Measurements from ENCODE around the gene WIZ. TPM values are rescaled to one million over a fixed set of nuclear protein-coding genes. Genes with fewer than 3 reads are reported as not detected.

Gene WIZ
- total and polyA plus RNA-seq, 10 of the 15 experiments (the other 5 are each of a cell fraction or from before 2014, with no cell fraction given): 0.10 to 26.7 (median 2.7) TPM

DNA sequence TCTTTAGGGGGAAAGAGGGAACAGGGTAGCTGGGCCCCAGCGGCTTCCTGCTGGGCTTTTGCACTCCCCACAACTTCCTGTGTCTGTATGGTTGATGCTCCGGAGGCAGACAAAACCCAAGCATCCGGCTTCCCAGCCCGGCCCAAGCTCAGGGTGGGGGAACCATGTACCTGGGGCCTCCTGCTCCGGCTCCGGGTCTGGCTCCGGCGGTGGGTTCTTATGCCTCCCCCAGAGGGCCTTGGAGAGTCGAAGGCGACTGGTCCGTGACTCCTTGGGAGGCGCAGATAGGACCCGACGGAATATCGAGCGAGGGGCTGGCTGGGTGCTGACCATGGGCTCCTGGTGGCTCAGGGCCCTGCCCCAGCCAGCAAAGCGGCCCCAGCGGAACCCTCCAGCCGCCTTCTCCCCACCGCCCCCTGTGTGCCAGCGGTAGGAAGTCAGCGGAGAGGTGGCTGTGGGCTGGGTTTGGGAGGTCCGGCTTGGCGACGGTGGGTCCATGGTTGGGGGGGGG, 14.2 kb upstream of the WIZ start (continued):
- no peak for TF ChIP-seq NFIC (IDR thresholded peaks at IDR 0.05; ENCODE audit: low read depth, low read length)
- TF ChIP-seq HDAC6 (IDR thresholded peaks at IDR 0.05; ENCODE audit: unreplicated experiment): no peak
- TF ChIP-seq ESRRA (IDR thresholded peaks at IDR 0.05; ENCODE audit: low read length): no peak
- TF ChIP-seq RELA (IDR thresholded peaks at IDR 0.05; ENCODE audit: borderline replicate concordance, partially characterized antibody): no peak
- TF ChIP-seq, protein P1, sequence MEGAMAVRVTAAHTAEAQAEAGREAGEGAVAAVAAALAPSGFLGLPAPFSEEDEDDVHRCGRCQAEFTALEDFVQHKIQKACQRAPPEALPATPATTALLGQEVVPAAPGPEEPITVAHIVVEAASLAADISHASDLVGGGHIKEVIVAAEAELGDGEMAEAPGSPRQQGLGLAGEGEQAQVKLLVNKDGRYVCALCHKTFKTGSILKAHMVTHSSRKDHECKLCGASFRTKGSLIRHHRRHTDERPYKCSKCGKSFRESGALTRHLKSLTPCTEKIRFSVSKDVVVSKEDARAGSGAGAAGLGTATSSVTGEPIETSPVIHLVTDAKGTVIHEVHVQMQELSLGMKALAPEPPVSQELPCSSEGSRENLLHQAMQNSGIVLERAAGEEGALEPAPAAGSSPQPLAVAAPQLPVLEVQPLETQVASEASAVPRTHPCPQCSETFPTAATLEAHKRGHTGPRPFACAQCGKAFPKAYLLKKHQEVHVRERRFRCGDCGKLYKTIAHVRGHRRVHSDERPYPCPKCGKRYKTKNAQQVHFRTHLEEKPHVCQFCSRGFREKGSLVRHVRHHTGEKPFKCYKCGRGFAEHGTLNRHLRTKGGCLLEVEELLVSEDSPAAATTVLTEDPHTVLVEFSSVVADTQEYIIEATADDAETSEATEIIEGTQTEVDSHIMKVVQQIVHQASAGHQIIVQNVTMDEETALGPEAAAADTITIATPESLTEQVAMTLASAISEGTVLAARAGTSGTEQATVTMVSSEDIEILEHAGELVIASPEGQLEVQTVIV (IDR thresholded peaks at IDR 0.05; ENCODE audit: borderline replicate concordance, partially characterized antibody): no peak
- no peak; the same call in none of the 2 replicates for TF ChIP-seq CBFB (IDR thresholded peaks at IDR 0.05; ENCODE audit: low read depth)
- TF ChIP-seq IRF4 (IDR thresholded peaks at IDR 0.05; ENCODE audit: low read depth, low read length): no peak
- TF ChIP-seq CEBPB (IDR thresholded peaks at IDR 0.05; ENCODE audit: borderline replicate concordance in 1 of 2, low read depth in 2 of 2, low read length in 2 of 2): no peak
- peak; percentile 70 for TF ChIP-seq IKZF1 (conservative IDR thresholded peaks at IDR 0.05)
- no peak for TF ChIP-seq MYB (IDR thresholded peaks at IDR 0.05; ENCODE audit: borderline replicate concordance, low read depth, low read length)
- TF ChIP-seq ZNF384 (IDR thresholded peaks at IDR 0.05; ENCODE audit: borderline replicate concordance, low read depth, low read length): no peak
- TF ChIP-seq ZZZ3 (IDR thresholded peaks at IDR 0.05; ENCODE audit: control insufficient read depth, insufficient read length, low read depth): no peak
- TF ChIP-seq RCOR1 (conservative IDR thresholded peaks at IDR 0.05; ENCODE audit: low read depth, low read length): no peak
- peak; percentile 49 to 54; a peak in 3 of 4 replicates for TF ChIP-seq IKZF2 (IDR thresholded peaks at IDR 0.05)
- TF ChIP-seq, protein P2, sequence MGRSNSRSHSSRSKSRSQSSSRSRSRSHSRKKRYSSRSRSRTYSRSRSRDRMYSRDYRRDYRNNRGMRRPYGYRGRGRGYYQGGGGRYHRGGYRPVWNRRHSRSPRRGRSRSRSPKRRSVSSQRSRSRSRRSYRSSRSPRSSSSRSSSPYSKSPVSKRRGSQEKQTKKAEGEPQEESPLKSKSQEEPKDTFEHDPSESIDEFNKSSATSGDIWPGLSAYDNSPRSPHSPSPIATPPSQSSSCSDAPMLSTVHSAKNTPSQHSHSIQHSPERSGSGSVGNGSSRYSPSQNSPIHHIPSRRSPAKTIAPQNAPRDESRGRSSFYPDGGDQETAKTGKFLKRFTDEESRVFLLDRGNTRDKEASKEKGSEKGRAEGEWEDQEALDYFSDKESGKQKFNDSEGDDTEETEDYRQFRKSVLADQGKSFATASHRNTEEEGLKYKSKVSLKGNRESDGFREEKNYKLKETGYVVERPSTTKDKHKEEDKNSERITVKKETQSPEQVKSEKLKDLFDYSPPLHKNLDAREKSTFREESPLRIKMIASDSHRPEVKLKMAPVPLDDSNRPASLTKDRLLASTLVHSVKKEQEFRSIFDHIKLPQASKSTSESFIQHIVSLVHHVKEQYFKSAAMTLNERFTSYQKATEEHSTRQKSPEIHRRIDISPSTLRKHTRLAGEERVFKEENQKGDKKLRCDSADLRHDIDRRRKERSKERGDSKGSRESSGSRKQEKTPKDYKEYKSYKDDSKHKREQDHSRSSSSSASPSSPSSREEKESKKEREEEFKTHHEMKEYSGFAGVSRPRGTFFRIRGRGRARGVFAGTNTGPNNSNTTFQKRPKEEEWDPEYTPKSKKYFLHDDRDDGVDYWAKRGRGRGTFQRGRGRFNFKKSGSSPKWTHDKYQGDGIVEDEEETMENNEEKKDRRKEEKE (IDR thresholded peaks at IDR 0.05): no peak
- TF ChIP-seq, protein P3, sequence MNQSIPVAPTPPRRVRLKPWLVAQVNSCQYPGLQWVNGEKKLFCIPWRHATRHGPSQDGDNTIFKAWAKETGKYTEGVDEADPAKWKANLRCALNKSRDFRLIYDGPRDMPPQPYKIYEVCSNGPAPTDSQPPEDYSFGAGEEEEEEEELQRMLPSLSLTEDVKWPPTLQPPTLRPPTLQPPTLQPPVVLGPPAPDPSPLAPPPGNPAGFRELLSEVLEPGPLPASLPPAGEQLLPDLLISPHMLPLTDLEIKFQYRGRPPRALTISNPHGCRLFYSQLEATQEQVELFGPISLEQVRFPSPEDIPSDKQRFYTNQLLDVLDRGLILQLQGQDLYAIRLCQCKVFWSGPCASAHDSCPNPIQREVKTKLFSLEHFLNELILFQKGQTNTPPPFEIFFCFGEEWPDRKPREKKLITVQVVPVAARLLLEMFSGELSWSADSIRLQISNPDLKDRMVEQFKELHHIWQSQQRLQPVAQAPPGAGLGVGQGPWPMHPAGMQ (IDR thresholded peaks at IDR 0.05; ENCODE audit: borderline replicate concordance): no peak
- no peak for TF ChIP-seq MTA3 (IDR thresholded peaks at IDR 0.05; ENCODE audit: borderline replicate concordance, low read length)
- TF ChIP-seq, protein P4, sequence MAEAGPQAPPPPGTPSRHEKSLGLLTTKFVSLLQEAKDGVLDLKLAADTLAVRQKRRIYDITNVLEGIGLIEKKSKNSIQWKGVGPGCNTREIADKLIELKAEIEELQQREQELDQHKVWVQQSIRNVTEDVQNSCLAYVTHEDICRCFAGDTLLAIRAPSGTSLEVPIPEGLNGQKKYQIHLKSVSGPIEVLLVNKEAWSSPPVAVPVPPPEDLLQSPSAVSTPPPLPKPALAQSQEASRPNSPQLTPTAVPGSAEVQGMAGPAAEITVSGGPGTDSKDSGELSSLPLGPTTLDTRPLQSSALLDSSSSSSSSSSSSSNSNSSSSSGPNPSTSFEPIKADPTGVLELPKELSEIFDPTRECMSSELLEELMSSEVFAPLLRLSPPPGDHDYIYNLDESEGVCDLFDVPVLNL (IDR thresholded peaks at IDR 0.05; ENCODE audit: low read depth, low read length): no peak
- TF ChIP-seq ZSCAN29 (IDR thresholded peaks at IDR 0.05): no peak
- no peak for TF ChIP-seq BCL3 (IDR thresholded peaks at IDR 0.05; ENCODE audit: borderline replicate concordance, insufficient read depth, low read depth, low read length, poor library complexity, severe bottlenecking)
- no peak for TF ChIP-seq CHD1 (IDR thresholded peaks at IDR 0.05; ENCODE audit: low read depth, low read length)
- no peak for TF ChIP-seq NFYB (IDR thresholded peaks at IDR 0.05; ENCODE audit: insufficient read depth, low read depth, low read length)
